WTC11 (cell line): ENCODE data around the gene ETS2. TPM values are rescaled to one million over a fixed set of nuclear protein-coding genes. Genes with fewer than 3 reads are reported as not detected.
"Not testable (repeated sequence)": the region's sequence is repeated elsewhere in the genome, so short reads cannot be mapped to it uniquely, and the experiment has no call there.

Experiments used
- ATAC-seq: fragments of 200-7000 bp; cut with Tn5 transposase; 2 replicates; pipeline ENCODE4 v1.10.0; 2021; ENCODE audit warnings: mild to moderate bottlenecking, moderate library complexity
- CTCF ChIA-PET: fragments of 300-600 bp; sonication (Branson Sonifier 250); formaldehyde crosslinking; loops from one replicate; lab custom pipeline; 2021; ENCODE audit warnings: antibody characterized with exemption; lab: Charles Lee
- POLR2A ChIA-PET: fragments of 350-600 bp; sonication (Branson Sonifier 250); formaldehyde crosslinking; loops from one replicate; lab custom pipeline; 2021; ENCODE audit warnings: antibody characterized with exemption; lab: Charles Lee
- DNase-seq: peaks from one replicate; pipeline ENCODE4 v3.0.0; 2021; ENCODE audit warnings: low spot score
- H3K27ac Mint-ChIP-seq: 2 replicates; pipeline ENCODE4 v1.8.0; 2021; ENCODE audit warnings: mixed read lengths
- H3K27me3 Mint-ChIP-seq: 2 replicates; pipeline ENCODE4 v1.8.0; 2021; ENCODE audit warnings: low read depth, mild to moderate bottlenecking, moderate library complexity, mixed read lengths
- H3K36me3 Mint-ChIP-seq: 2 replicates; pipeline ENCODE4 v1.8.0; 2021; ENCODE audit warnings: mixed read lengths
- H3K4me1 Mint-ChIP-seq: 2 replicates; pipeline ENCODE4 v1.8.0; 2022; ENCODE audit warnings: mixed read lengths
- H3K4me3 Mint-ChIP-seq: 2 replicates; pipeline ENCODE4 v1.8.0; 2021; ENCODE audit warnings: mild to moderate bottlenecking, moderate library complexity, mixed read lengths
- H3K9me3 Mint-ChIP-seq: 2 replicates; pipeline ENCODE4 v1.8.0; 2021; ENCODE audit warnings: mixed read lengths
- AFF4 ChIP-seq: sonication (generic); formaldehyde crosslinking; IDR thresholded peaks from 2 replicates; pipeline ENCODE4 v1.8.1; 2023; ENCODE audit warnings: mild to moderate bottlenecking, missing genetic modification reagents, borderline replicate concordance
- AR ChIP-seq: fragments of 250-450 bp; sonication (Bioruptor Pico); IDR thresholded peaks from 2 replicates; pipeline ENCODE4 v1.9.0; 2021; ENCODE audit warnings: mild to moderate bottlenecking
- ATF1 ChIP-seq: sonication (generic); formaldehyde crosslinking; IDR thresholded peaks from 2 replicates; pipeline ENCODE4 v1.8.1; 2023; ENCODE audit warnings: mild to moderate bottlenecking, moderate library complexity, missing genetic modification reagents
- CBFB ChIP-seq: sonication (generic); formaldehyde crosslinking; IDR thresholded peaks from 2 replicates; pipeline ENCODE4 v1.8.1; 2022; ENCODE audit warnings: mild to moderate bottlenecking, low read depth, missing genetic modification reagents
- CREM ChIP-seq: sonication (generic); formaldehyde crosslinking; IDR thresholded peaks from 2 replicates; pipeline ENCODE4 v1.8.1; 2022; ENCODE audit warnings: mild to moderate bottlenecking, missing genetic modification reagents, moderate library complexity
- E2F4 ChIP-seq: sonication (generic); formaldehyde crosslinking; IDR thresholded peaks from 2 replicates; pipeline ENCODE4 v1.8.1; 2022; ENCODE audit warnings: low read depth, mild to moderate bottlenecking, moderate library complexity, missing genetic modification reagents, borderline replicate concordance
- E2F5 ChIP-seq: sonication (generic); formaldehyde crosslinking; IDR thresholded peaks from 2 replicates; pipeline ENCODE4 v1.8.1; 2022; ENCODE audit warnings: mild to moderate bottlenecking, moderate library complexity, missing genetic modification reagents
- HMGA2 ChIP-seq: fragments of 250-450 bp; sonication (Bioruptor Pico); IDR thresholded peaks from 2 replicates; pipeline ENCODE4 v1.4.0; 2021; ENCODE audit warnings: mild to moderate bottlenecking, moderate library complexity
- JAZF1 ChIP-seq: fragments of 250-450 bp; sonication (Bioruptor Pico); IDR thresholded peaks from 2 replicates; pipeline ENCODE4 v1.9.0; 2021; ENCODE audit warnings: moderate library complexity, mild to moderate bottlenecking, inconsistent platforms
- OVOL2 ChIP-seq: fragments of 250-450 bp; sonication (Bioruptor Pico); IDR thresholded peaks from 2 replicates; pipeline ENCODE4 v1.9.0; 2021; ENCODE audit warnings: mild to moderate bottlenecking, borderline replicate concordance
- SOX15 ChIP-seq: fragments of 250-450 bp; sonication (Bioruptor Pico); IDR thresholded peaks from 2 replicates; pipeline ENCODE4 v1.9.0; 2021; ENCODE audit warnings: mild to moderate bottlenecking
- SP1 ChIP-seq: sonication (generic); formaldehyde crosslinking; conservative IDR thresholded peaks from 2 replicates; pipeline ENCODE4 v1.8.1; 2022; ENCODE audit warnings: missing genetic modification reagents
- TEAD1 ChIP-seq: sonication (generic); formaldehyde crosslinking; IDR thresholded peaks from 2 replicates; pipeline ENCODE4 v1.8.0; 2022; ENCODE audit warnings: mild to moderate bottlenecking, missing genetic modification reagents
- USF2 ChIP-seq: sonication (generic); formaldehyde crosslinking; IDR thresholded peaks from 2 replicates; pipeline ENCODE4 v1.8.1; 2023; ENCODE audit warnings: mild to moderate bottlenecking, missing genetic modification reagents, moderate library complexity
- ZNF425 ChIP-seq: fragments of 250-450 bp; sonication (Bioruptor Pico); conservative IDR thresholded peaks from 2 replicates; pipeline ENCODE4 v1.9.0; 2021; ENCODE audit warnings: mild to moderate bottlenecking
- ZNF532 ChIP-seq: fragments of 250-450 bp; sonication (Bioruptor Pico); IDR thresholded peaks from 2 replicates; pipeline ENCODE4 v1.9.0; 2021; ENCODE audit warnings: mild to moderate bottlenecking, borderline replicate concordance
- total RNA-seq: library from RNA; stranded (reverse); gene quantifications from 3 replicates; pipeline ENCODE4 v1.2.3, GENCODE V29; 2021

Gene ETS2
- total RNA-seq, 1 experiment from 2014 or later = 56.4 TPM

DNA sequence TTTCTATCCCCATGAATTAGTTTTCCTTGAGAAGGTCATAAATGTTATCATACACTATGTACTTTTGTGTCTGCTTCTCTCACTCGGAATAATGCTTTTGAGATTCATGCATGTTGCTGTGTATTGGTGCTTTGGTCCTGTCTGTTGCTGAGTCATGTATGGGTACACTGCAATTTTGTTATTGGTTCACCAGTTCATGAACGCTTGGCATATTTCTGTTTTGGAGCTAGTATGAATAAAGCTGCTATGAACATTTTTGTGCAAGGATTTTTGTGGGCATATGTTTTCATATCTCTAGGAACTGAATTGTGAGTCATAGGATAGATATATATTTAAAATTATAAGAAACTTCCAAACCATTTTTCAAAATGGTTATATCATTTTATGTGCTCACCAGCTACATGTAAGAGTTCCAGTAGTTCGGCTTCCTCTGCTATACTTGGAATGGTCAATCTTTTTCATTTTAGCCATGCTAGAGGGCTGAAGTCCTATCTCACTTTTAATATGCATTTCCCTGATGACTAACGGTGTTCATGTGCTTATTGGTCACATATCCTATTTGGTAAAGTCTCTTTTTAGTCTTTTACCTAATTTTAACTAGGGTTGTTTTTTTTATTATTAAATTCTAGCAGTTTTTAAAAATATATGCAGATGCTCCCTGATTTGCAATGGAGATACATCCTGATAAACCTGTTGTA is 38.2 kb downstream of the ETS2 start (continued):
- TF ChIP-seq E2F4 = no peak
- no peak for TF ChIP-seq OVOL2 (CRISPR knock-in tag)
- no peak for TF ChIP-seq SP1 (CRISPR knock-in tag)
- TF ChIP-seq TEAD1 (CRISPR knock-in tag) = no peak
- no peak for TF ChIP-seq CREM (CRISPR knock-in tag)
- no peak for TF ChIP-seq HMGA2 (CRISPR knock-in tag)
- TF ChIP-seq, all 79 proteins: peak for 0

DNA sequence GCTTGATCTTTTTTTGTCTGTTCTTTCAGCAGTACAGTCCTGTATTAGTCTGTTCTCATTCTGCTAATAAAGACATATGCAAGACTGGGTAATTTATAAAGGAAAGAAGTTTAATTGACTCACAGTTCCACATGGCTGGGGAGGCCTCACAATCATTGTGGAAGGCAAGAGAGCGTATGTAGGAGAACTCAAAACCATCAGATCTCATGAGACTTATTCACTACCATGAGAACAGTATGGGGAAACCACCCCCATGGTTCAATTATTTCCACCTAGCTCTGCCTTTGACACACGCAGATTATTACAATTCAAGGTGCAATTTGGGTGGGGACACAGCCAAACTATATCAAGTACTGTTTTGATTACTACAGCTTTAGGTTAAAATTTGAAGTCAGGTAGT is 39.6 kb downstream of the ETS2 start:
- ATAC-seq, POLR2A ChIA-PET, DNase-seq, H3K27me3 Mint-ChIP-seq, H3K4me1 Mint-ChIP-seq, H3K36me3 Mint-ChIP-seq, H3K4me3 Mint-ChIP-seq, H3K27ac Mint-ChIP-seq, CTCF ChIA-PET: not testable (repeated sequence)
- peaks cover 19% of the 10 kb centered on the region for H3K9me3 Mint-ChIP-seq

DNA sequence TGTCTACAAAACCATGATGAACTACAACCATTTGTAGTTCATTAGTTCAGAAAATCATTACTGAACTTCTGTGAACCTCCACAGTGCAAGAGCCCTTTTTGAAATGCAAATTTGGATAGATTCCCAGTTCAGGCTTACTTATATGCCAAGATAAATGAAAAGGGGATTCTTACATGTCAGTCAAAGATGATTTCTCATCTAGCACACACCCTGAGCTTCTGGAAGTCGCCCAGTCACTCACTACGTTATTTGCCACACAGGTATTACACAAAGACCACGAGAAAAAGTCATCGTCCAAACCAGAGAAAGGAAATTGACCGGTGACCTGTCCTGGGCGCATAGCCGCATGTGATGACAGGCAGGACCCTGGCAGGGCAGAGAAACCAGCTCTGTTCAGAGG is 41.8 kb downstream of the ETS2 start:
- Mint-ChIP-seq H3K4me1 (peaks cover 6% of the 10 kb centered on the region), H3K27me3 (no peaks in the 10 kb centered on the region), H3K9me3 (peaks cover 9% of the 10 kb centered on the region), H3K4me3 (no peak overlapping the region), H3K27ac (no peak overlapping the region), H3K36me3 (no peaks in the 10 kb centered on the region)
- ChIA-PET POLR2A (no interaction called here), CTCF (no interaction called here)
- DNase-seq (no peak), ATAC-seq (no peak)
- TF ChIP-seq ZNF425 (CRISPR knock-in tag) = no peak
- no peak for TF ChIP-seq AFF4 (CRISPR knock-in tag)
- TF ChIP-seq USF2 (CRISPR knock-in tag) = no peak
- TF ChIP-seq CBFB (CRISPR knock-in tag) = no peak
- no peak for TF ChIP-seq OVOL2 (CRISPR knock-in tag)
- TF ChIP-seq AR (CRISPR knock-in tag) = no peak
- no peak for TF ChIP-seq HMGA2 (CRISPR knock-in tag)
- TF ChIP-seq SOX15 (CRISPR knock-in tag) = no peak
- no peak for TF ChIP-seq ATF1
- no peak for TF ChIP-seq ZNF532 (CRISPR knock-in tag)
- TF ChIP-seq E2F5 (CRISPR knock-in tag) = no peak
- no peak for TF ChIP-seq JAZF1 (CRISPR knock-in tag)
